Measurements from ENCODE around the gene DECR2.

GRCh38 chr16:359067-359763 is 42.5 kb upstream of the DECR2 start:
- TF ChIP-seq GATA3 (IDR thresholded peaks at IDR 0.05; ENCODE audit: low read depth, low read length) (no peak), GATA2 (IDR thresholded peaks at IDR 0.05; ENCODE audit: low read depth, low read length) (no peak)

All from SH-SY5Y (cell line).